ENCODE measurements around the gene BACH2.

Gene BACH2

DNA sequence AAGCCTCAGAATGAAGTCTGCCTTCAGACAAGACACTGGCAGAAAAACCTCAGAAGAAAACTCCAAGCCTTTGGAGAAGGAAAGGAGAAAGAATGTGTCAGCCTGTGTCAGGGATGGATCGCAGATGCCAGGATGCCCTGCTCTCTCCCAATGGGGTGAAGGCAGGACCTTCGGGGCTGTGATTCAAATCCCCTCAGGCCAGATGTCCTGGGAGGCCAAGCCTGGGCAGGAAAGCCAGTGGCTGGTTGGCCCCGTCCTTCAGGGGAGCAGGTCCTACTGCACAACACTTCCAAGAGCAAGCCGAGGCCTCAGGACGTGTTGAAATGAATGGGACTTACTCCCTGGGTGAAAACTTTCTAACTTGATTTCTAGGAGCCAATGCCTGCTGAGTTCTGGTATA, 365.9 kb downstream of the BACH2 start:
- TF ChIP-seq, protein P1, sequence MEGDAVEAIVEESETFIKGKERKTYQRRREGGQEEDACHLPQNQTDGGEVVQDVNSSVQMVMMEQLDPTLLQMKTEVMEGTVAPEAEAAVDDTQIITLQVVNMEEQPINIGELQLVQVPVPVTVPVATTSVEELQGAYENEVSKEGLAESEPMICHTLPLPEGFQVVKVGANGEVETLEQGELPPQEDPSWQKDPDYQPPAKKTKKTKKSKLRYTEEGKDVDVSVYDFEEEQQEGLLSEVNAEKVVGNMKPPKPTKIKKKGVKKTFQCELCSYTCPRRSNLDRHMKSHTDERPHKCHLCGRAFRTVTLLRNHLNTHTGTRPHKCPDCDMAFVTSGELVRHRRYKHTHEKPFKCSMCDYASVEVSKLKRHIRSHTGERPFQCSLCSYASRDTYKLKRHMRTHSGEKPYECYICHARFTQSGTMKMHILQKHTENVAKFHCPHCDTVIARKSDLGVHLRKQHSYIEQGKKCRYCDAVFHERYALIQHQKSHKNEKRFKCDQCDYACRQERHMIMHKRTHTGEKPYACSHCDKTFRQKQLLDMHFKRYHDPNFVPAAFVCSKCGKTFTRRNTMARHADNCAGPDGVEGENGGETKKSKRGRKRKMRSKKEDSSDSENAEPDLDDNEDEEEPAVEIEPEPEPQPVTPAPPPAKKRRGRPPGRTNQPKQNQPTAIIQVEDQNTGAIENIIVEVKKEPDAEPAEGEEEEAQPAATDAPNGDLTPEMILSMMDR (IDR thresholded peaks at IDR 0.05; ENCODE audit: insufficient read depth, low read depth, low read length, missing control alignments) = no peak
- DNase-seq (ENCODE audit: low read depth) = no peak
- no peak overlapping the region for H3K4me3 ChIP-seq (ENCODE audit: low read length)

GRCh38 chr6:89928604-89929003, 368.0 kb downstream of the BACH2 start:
- no peak overlapping the region for H3K4me3 ChIP-seq (ENCODE audit: low read length)
- TF ChIP-seq, protein P1 (IDR thresholded peaks at IDR 0.05; ENCODE audit: insufficient read depth, low read depth, low read length, missing control alignments) = no peak
- peak; percentile 54 for DNase-seq (ENCODE audit: low read depth)

DNA sequence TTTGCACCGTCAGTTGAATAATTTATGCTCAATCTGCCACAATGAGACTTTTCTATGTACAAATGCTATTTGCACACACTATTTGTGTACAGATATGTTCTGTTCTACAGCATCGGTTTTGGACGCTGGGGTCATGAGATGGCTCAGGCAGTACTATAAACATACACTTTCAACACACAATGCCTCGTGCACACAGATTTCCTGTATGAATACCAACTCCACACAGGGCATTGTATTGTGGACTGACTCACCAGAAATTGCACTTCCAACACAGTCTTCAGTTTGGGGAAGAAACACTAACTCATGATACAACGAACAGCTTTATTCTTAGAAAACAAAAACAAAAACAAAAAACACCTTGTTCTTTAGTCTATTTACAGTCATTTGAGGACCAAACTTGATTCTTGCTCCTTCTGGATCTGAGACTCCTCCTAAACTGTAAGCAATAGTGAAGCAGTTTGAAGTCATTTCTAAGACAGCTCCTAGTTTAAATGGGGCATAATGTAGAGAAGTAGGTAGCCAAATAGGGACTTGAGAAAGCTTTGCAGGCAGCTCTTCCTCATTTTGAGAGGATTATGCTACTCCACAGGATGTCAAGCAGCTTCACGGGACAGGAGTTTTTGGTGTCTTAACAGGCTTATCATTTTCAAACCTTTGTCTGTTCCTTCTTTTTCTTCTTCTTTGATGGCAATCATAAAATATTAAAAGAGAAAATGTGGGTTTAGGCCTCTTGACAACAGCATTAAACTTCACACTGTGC, 368.7 kb downstream of the BACH2 start:
- H3K4me3 ChIP-seq (ENCODE audit: low read length) = no peak overlapping the region
- DNase-seq (ENCODE audit: low read depth) = peak; percentile 77
- TF ChIP-seq, protein P1 (IDR thresholded peaks at IDR 0.05; ENCODE audit: insufficient read depth, low read depth, low read length, missing control alignments) = no peak

GRCh38 chr6:89927264-89927663, 369.4 kb downstream of the BACH2 start:
- TF ChIP-seq, protein P1 (IDR thresholded peaks at IDR 0.05; ENCODE audit: insufficient read depth, low read depth, low read length, missing control alignments) = no peak
- no peak for DNase-seq (ENCODE audit: low read depth)

GRCh38 chr6:89925826-89926225, 370.8 kb downstream of the BACH2 start:
- peak; percentile 97 for DNase-seq (ENCODE audit: low read depth)
- no peak overlapping the region for H3K4me3 ChIP-seq (ENCODE audit: low read length)
- TF ChIP-seq, protein P1 (IDR thresholded peaks at IDR 0.05; ENCODE audit: insufficient read depth, low read depth, low read length, missing control alignments) = no peak

More at GRCh38 chr6:89927264-89927663, 369.4 kb downstream of the BACH2 start:
- H3K4me3 ChIP-seq (ENCODE audit: low read length) = no peak overlapping the region

DNA sequence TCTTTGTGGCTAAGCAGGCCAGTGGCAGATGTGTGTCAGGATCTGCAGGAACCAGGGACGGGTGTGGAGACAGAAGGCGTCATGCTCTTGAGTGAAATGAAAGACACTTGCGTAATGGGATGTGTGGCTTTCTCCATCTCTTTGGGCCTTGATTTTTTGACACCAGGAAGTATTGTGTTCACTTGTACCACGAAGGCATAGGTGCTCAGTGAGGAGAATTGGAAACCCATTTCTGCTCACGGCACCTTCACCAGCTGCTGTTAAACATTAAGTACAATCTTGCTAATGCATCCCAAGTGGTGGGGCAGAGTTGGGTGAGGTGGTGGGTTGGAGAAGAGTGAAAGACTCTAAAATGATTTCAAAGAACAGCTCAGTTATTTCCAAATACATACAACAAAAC, 372.4 kb downstream of the BACH2 start:
- H3K4me3 ChIP-seq (ENCODE audit: low read length) = no peak overlapping the region
- peak; percentile 50 for DNase-seq (ENCODE audit: low read depth)
- TF ChIP-seq, protein P1 (IDR thresholded peaks at IDR 0.05; ENCODE audit: insufficient read depth, low read depth, low read length, missing control alignments) = no peak

- TF ChIP-seq, protein P1 (IDR thresholded peaks at IDR 0.05; ENCODE audit: insufficient read depth, low read depth, low read length, missing control alignments) = no peak
- no peak overlapping the region for H3K4me3 ChIP-seq (ENCODE audit: low read length)
- DNase-seq (ENCODE audit: low read depth) = peak; percentile 91
Measured at GRCh38 chr6:89921691-89922090, 375.0 kb downstream of the BACH2 start.
